SK-N-SH (cell line): ENCODE data around the gene FSD1. TPM values are rescaled to one million over a fixed set of nuclear protein-coding genes. Genes with fewer than 3 reads are reported as not detected.

ENCODE experiments used
- CTCF ChIA-PET: fragments of 300-600, 350-600 bp; formaldehyde crosslinking; extraction: SDS; loops from one replicate; lab custom pipeline; 2021; lab: Yijun Ruan, JAX
- POLR2A ChIA-PET: fragments of 350-600 bp; sonication (Branson Sonifier 250); formaldehyde crosslinking; extraction: SDS; loops from one replicate; lab custom pipeline; 2020; ENCODE audit warnings: antibody characterized with exemption, inconsistent platforms; lab: Yijun Ruan, JAX
- DNase-seq: peaks from one replicate; pipeline ENCODE4 v3.0.0; 2012
- H2AFZ ChIP-seq: fragments of 200-600 bp; sonication (generic); 2 replicates; pipeline ENCODE4 v1.8.1; 2016; ENCODE audit warnings: antibody characterized with exemption, mild to moderate bottlenecking, low read depth
- H3F3A ChIP-seq: fragments of 200-600 bp; sonication (generic); replicated peaks from 2 replicates; pipeline ENCODE3; 2016; ENCODE audit warnings: antibody characterized with exemption, mild to moderate bottlenecking; ENCODE audit not compliant: insufficient read depth
- H3K27ac ChIP-seq, 2 experiments: fragments of 200-500 bp in 1 of 2; fragments of 200-600 bp in 1 of 2; sonication (Bioruptor generic) in 1 of 2; sonication (generic), shearing (Covaris generic) in 1 of 2; 2 replicates each; pipeline versions ENCODE4 v1.5.1 to v1.6.1; 2014 to 2016; ENCODE audit warnings: low read depth in 2 of 2, inconsistent platforms in 1 of 2, low read length in 1 of 2, mild to moderate bottlenecking in 1 of 2, mixed read lengths in 1 of 2
- H3K27me3 ChIP-seq: fragments of 200-600 bp; sonication (generic), shearing (Covaris generic); 2 replicates; pipeline ENCODE4 v1.6.1; 2016; ENCODE audit warnings: mixed run types; ENCODE audit not compliant: insufficient read depth
- H3K36me3 ChIP-seq, 2 experiments: fragments of 200-500 bp in 1 of 2; fragments of 200-600 bp in 1 of 2; sonication (Bioruptor generic) in 1 of 2; sonication (generic) in 1 of 2; replicated peaks in 1 of 2; 2 replicates each; pipeline versions ENCODE3 to v1.5.1; 2014 to 2016; ENCODE audit warnings: low read length in 1 of 2, mild to moderate bottlenecking in 1 of 2; ENCODE audit not compliant: insufficient read depth in 2 of 2, control insufficient read depth in 1 of 2
- H3K4me1 ChIP-seq, 2 experiments: fragments of 200-500 bp in 1 of 2; fragments of 200-600 bp in 1 of 2; sonication (Bioruptor generic) in 1 of 2; sonication (generic), shearing (Covaris generic) in 1 of 2; 2 replicates each; pipeline versions ENCODE4 v1.5.1 to v1.6.1; 2014 to 2016; ENCODE audit warnings: low read depth in 1 of 2, low read length in 1 of 2, mixed run types in 1 of 2; ENCODE audit not compliant: insufficient read depth in 2 of 2, control insufficient read depth in 1 of 2
- H3K4me2 ChIP-seq: fragments of 200-600 bp; sonication (generic), shearing (Covaris generic); 2 replicates; pipeline ENCODE4 v1.6.1; 2017; ENCODE audit warnings: mixed run types
- H3K4me3 ChIP-seq, 2 experiments: fragments of 200-500 bp in 1 of 2; fragments of 200-600 bp in 1 of 2; sonication (Bioruptor generic) in 1 of 2; sonication (generic), shearing (Covaris generic) in 1 of 2; 2 replicates each; pipeline versions ENCODE4 v1.5.1 to v1.8.1; 2014 to 2016; ENCODE audit warnings: low read depth in 2 of 2, inconsistent platforms in 1 of 2, low read length in 1 of 2, mild to moderate bottlenecking in 1 of 2, mixed read lengths in 1 of 2, moderate library complexity in 1 of 2
- H3K79me2 ChIP-seq: fragments of 200-600 bp; sonication (generic); 2 replicates; pipeline ENCODE4 v1.8.1; 2017; ENCODE audit warnings: mild to moderate bottlenecking; ENCODE audit not compliant: insufficient read depth
- H3K9ac ChIP-seq: fragments of 200-600 bp; sonication (generic); 2 replicates; pipeline ENCODE4 v1.6.1; 2017; ENCODE audit warnings: mixed run types
- H3K9me2 ChIP-seq: fragments of 200-600 bp; sonication (generic); 2 replicates; pipeline ENCODE4 v1.6.1; 2017; ENCODE audit warnings: mixed run types
- H3K9me3 ChIP-seq: fragments of 200-600 bp; sonication (generic); 2 replicates; pipeline ENCODE4 v1.6.1; 2017; ENCODE audit warnings: mixed run types, mild to moderate bottlenecking, moderate library complexity
- H4K20me1 ChIP-seq: fragments of 200-600 bp; sonication (generic); 2 replicates; pipeline ENCODE4 v1.6.1; 2017; ENCODE audit warnings: mild to moderate bottlenecking, mixed run types; ENCODE audit not compliant: insufficient read depth
- CHD2 ChIP-seq: fragments of 150-350 bp; IDR thresholded peaks from 2 replicates; pipeline ENCODE4 v1.6.1; 2018; ENCODE audit warnings: low read length; ENCODE audit not compliant: partially characterized antibody
- CTCF ChIP-seq: fragments of 200-600 bp; sonication (generic); IDR thresholded peaks from 2 replicates; pipeline ENCODE4 v1.6.1; 2017; ENCODE audit warnings: antibody characterized with exemption, mild to moderate bottlenecking, moderate library complexity
- FOSL2 ChIP-seq: IDR thresholded peaks from 2 replicates; pipeline ENCODE4 v1.4.0; 2012; ENCODE audit warnings: low read depth, mild to moderate bottlenecking, moderate library complexity, borderline replicate concordance
- FOXJ3 ChIP-seq: sonication (generic); formaldehyde crosslinking; IDR thresholded peaks from 2 replicates; pipeline ENCODE4 v1.5.1; 2020; ENCODE audit warnings: mild to moderate bottlenecking, missing genetic modification reagents
- FOXM1 ChIP-seq: IDR thresholded peaks from 2 replicates; pipeline ENCODE4 v1.4.0; 2012; ENCODE audit warnings: low read depth, mild to moderate bottlenecking
- GABPA ChIP-seq: IDR thresholded peaks from 2 replicates; pipeline ENCODE4 v1.4.0; 2012; ENCODE audit warnings: low read depth, mild to moderate bottlenecking
- IRF3 ChIP-seq: fragments of 150-350 bp; IDR thresholded peaks from 2 replicates; pipeline ENCODE4 v1.6.1; 2016; ENCODE audit warnings: mild to moderate bottlenecking, low read depth, low read length
- JUND ChIP-seq: IDR thresholded peaks from 2 replicates; pipeline ENCODE4 v1.4.0; 2012
- MAX ChIP-seq: IDR thresholded peaks from 2 replicates; pipeline ENCODE4 v1.4.0; 2012; ENCODE audit warnings: low read depth
- MXI1 ChIP-seq: IDR thresholded peaks from 2 replicates; pipeline ENCODE4 v1.6.1; 2012; ENCODE audit warnings: mild to moderate bottlenecking, low read depth, low read length, improper control_type of control experiment
- NRF1 ChIP-seq: IDR thresholded peaks from 2 replicates; pipeline ENCODE4 v1.6.1; 2012; ENCODE audit warnings: low read depth, mild to moderate bottlenecking, low read length
- PBX3 ChIP-seq: IDR thresholded peaks from 2 replicates; pipeline ENCODE4; 2012
- REST ChIP-seq: IDR thresholded peaks from 2 replicates; pipeline ENCODE4 v1.6.1; 2012; ENCODE audit warnings: mild to moderate bottlenecking, low read depth, low read length, moderate library complexity
- RXRA ChIP-seq: IDR thresholded peaks from 2 replicates; pipeline ENCODE4 v1.4.0; 2012; ENCODE audit warnings: low read depth, mild to moderate bottlenecking, borderline replicate concordance
- TEAD4 ChIP-seq: IDR thresholded peaks from 2 replicates; pipeline ENCODE4 v1.4.0; 2012; ENCODE audit warnings: mild to moderate bottlenecking, borderline replicate concordance; ENCODE audit not compliant: insufficient read depth
- USF2 ChIP-seq: fragments of 150-350 bp; IDR thresholded peaks from 2 replicates; pipeline ENCODE4 v1.6.1; 2017; ENCODE audit warnings: antibody characterized with exemption, low read length, low read depth, borderline replicate concordance
- YY1 ChIP-seq: IDR thresholded peaks from 2 replicates; pipeline ENCODE4 v1.4.0; 2012; ENCODE audit warnings: low read depth, mild to moderate bottlenecking
- WGBS: methylation state at CpG from one replicate; pipeline ENCODE4 v1.1.6; 2017; ENCODE audit warnings: low lambda C conversion rate; 5-methylcytosine and 5-hydroxymethylcytosine counted together
- polyA plus RNA-seq, 3 experiments: library from polyadenylated mRNA; depleted of rRNA; stranded (reverse); fragments of >200 nt; gene quantifications; 2 replicates each; pipeline ENCODE4 v1.2.3, GENCODE V29; 2012

Gene FSD1
- polyA plus RNA-seq, 1 of the 3 experiments (the other 2 are of a cell fraction), result 49.0 TPM

- TF ChIP-seq IRF3 (no peak), CTCF (no peak), RXRA (no peak), FOXJ3 (CRISPR knock-in tag) (no peak)
Observed at GRCh38 chr19:4319067-4319718, 14.8 kb downstream of the FSD1 start (continued).

- Histone ChIP-seq H3F3A (no peaks in the 10 kb centered on the region), H3K9me2 (no peaks in the 10 kb centered on the region), H3K4me1 (no peaks in the 10 kb centered on the region), H3K9ac (no peak overlapping the region), H3K27ac (no peak overlapping the region), H3K4me3 (no peak overlapping the region), H3K36me3 (peaks cover 10 to 16% of the 10 kb centered on the region in 2 experiments), H4K20me1 (no peaks in the 10 kb centered on the region), H3K4me2 (no peak overlapping the region), H3K79me2 (no peaks in the 10 kb centered on the region), H3K27me3 (no peaks in the 10 kb centered on the region), H2AFZ (no peak overlapping the region), H3K9me3 (no peaks in the 10 kb centered on the region)
- DNase-seq, result peak; percentile 2
- ChIA-PET CTCF (interaction anchor here (1.8 to 2.4 kb wide), 3 partner anchors 16 to 53 kb away, joined by 7 to 13 read pairs (median 8); partner anchors contain the start of gene FSD1), POLR2A (interaction anchor here (0.6 to 1.2 kb wide), 2 partner anchors 23 to 247 kb away, joined by 3 to 5 read pairs; partner anchors contain the start of gene MPND)
- 90% methylated on average over 2 of the region's 2 CpGs for WGBS
- TF ChIP-seq REST (no peak), JUND (no peak), PBX3 (no peak), YY1 (no peak), CTCF (no peak), MAX (no peak), MXI1 (no peak), CHD2 (no peak), USF2 (no peak), TEAD4 (no peak), NRF1 (no peak), FOXM1 (no peak), FOSL2 (no peak), IRF3 (no peak), GABPA (no peak)
Observed at GRCh38 chr19:4320419-4320818, 16.0 kb downstream of the FSD1 start.
